GM21360 (cell line): ENCODE measurements around the gene FAIM2.
"Not testable (repeated sequence)": the region's sequence is repeated elsewhere in the genome, so short reads cannot be mapped to it uniquely, and the experiment has no call there.

Source experiments
- ATAC-seq: cut with Tn5 transposase; IDR thresholded peaks from one replicate; pipeline ENCODE4 v1.9.1; 2021; ENCODE audit warnings: mild to moderate bottlenecking, moderate library complexity; ENCODE audit not compliant: unreplicated experiment

The FAIM2 gene

DNA sequence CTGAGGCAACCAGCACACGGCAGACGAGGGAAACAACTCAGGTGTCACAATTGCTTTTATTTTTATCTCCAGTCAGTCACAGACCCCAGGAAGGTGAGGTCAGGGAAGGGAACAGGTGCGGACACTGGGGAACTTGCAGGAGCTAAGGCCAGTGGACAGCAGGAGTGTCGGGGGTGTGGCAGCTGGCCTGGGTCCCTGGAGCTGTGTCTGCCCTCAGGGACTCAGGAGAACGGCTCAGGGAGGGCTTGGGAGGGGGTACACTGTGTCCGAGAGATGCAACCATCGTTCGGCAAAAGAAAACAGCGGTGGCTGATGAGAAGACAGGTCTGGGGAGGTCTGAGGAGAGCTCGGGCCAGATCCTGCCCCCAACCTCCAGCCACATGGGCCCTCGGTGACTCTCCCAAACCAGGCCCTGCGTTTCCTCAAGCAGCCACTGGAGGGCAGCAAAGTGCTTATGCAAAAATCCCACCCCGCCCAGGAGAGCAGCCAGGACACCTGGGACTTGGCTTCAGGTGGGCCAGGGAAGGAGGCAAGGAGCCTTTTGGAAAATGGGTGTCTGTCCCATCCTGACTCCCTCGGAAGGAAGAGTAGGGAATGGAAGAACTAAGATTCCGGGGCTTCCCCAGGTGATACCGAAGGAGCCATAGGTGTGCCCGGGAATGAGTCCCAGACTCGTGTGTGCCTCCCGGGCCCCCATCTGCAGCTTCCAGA, 36.7 kb downstream of the FAIM2 start:
- no peak for ATAC-seq

DNA sequence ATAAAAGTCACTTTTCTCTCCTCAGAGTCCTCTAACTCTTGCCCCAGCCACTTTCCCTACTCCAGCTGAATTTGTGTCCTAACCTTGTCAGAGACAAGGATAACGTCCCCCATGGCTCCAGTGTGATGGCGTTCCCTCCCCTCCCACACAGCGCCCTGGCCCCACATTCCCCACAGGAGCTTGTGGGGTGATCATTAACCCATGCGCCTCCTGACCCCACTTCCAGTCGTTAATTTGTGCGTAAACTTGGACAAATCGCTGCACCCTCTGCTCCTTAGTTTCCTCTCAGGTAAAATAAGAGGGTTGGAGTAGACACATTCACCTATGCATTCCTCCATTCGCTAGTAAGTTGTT, 37.9 kb downstream of the FAIM2 start:
- ATAC-seq = no peak

DNA sequence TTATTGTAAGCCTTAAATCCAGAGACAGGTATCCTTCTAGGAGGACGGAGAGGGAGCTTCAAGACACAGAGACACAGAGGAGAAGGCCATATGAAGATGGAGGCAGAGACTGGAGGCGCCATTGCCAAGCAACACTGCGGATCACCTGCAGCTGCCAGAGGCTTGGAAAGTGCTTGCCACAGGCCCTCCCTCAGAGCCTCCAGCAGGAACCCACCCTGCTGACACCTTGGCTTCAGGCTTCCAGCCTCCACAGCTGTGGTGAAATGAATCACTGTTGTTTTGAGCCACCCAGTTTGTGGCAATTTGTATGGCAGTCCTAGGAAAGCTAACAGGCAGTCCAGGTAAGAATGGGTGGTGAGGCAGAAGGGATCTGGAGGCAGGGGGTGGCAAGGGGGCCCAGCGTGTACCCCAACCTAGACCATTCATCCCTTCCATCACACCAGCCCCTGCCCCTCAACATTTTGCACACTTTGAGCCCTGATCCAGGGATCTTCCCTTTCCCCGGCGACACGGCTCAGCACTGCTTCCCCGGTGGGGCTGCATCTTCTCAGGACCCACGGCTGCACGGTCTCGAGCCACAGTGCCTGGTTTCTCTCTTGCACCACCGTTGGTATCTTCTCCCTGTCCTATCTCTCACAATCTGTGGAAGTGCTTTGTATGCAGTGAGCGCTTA, 38.5 kb downstream of the FAIM2 start:
- no peak for ATAC-seq

DNA sequence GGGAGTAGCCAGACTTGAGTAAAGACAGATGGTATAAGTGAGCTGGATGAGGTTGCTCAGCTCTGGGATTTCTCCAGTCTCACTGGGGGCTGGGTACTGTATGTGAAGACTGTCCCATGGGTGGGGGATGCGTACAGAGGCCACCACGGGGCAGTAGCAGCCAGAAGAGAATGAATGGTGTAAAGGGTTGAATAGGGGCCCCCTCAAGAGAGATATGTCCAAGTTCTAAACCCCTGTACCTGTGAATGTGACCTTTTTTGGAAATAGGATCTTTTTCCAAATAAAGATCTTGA, 39.0 kb downstream of the FAIM2 start:
- no peak for ATAC-seq

DNA sequence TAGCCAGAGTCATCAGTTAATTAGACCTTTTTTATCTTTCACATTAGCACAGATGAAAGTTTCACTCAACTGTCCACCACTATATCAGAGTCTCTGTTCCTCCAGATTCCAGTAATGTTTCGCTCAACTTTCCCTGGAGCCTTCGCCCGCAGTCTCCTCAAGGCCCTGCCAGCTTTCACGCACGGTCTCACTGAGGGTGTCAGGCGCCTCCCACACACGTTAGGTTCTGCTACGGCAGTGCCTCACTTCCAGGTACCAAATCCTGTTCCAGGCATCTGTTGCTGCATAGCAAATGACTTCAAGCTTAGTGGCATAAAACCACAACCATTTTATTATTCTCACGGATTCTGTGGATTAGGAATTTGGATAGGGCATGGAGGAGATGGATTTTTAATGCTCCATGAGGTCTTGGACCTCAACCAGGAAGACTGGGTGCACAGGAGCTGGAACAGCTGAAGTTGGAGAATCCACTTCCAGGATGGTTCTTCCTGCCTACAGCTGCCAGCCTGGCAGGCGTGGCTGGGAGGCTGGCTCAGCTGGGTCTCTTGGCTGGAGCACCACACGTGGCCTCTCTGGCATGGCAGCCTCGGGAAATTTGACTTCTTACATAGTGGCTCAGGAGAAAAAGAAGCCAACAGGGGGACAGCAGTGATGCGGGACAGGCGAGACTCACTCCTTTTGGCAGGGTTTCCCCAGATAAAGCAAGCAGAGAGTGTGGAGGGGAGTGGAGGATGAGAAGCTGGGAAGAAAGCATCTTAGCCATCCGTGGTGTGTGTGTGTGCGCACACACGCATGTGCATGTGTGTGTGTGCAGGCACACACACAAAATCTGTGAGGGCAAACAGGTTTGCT, 39.5 kb downstream of the FAIM2 start:
- ATAC-seq = no peak

DNA sequence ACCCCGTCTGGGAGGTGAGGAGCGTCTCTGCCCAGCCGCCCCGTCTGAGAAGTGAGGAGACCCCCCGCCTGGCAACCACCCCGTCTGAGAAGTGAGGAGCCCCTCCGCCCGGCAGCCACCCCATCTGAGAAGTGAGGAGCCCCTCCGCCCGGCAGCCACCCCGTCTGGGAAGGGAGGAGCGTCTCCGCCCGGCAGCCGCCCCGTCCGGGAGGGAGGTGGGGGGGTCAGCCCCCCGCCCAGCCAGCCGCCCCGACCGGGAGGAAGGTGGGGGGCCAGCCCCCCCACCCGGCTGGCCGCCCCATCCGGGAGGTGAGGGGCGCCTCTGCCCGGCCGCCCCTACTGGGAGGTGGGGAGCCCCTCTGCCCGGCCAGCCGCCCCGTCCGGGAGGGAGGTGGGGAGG, 42.8 kb downstream of the FAIM2 start:
- not testable (repeated sequence) for ATAC-seq

DNA sequence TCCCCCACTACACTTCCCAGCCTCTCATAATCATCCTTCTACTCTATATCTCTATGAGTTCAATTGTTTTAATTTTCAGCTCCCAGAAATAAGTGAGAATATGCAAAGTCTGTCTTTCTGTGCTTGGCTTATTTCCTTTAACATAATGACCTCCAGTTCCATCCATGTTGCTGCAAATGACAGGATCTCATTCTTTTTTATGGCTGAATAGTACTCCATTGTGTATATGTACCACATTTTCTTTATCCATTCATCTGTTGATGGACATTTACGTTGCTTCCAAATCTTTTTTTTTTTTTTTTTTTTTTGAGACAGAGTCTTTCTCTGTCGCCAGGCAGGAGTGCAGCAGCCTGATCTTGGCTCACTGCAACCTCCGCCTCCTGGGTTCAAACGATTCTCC, 47.8 kb downstream of the FAIM2 start:
- not testable (repeated sequence) for ATAC-seq

DNA sequence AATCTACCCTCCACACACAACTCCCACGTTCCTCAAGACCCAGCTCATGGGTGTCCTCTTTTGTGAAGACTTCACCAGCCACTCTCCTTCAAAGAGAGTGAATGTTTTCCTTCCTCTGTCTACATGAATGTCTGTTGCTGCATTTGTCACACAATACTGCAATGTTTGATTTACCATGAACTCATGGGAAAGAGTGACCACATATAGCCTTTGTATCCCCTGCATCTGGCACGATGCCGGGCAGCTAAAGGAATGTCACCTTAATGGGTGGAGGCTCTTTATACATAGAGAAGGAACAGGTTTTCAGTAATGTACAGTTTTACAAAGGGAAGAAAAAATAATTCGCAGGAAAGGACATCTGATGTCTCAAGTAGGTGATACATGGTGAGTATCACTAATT, 48.7 kb downstream of the FAIM2 start:
- no peak for ATAC-seq

DNA sequence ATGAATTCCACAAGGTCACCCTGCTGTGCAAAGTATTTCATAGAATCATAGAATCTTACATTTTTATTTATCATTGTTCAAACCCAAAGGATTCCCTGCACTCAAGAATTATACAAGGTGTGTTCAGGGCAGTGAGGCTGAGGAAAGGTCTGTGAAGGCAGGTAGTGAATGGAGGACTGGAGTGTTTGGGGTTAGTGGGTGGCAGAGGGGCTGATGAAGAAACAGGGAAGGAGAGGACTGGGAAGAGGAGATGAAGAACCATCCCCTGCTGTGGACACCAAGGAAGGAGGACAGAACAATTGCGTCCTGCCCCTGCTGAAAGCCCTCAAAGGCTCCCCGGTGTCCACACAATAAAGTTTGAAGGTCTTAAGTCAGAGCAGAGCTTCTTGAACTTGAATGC, 50.0 kb downstream of the FAIM2 start:
- ATAC-seq = no peak

DNA sequence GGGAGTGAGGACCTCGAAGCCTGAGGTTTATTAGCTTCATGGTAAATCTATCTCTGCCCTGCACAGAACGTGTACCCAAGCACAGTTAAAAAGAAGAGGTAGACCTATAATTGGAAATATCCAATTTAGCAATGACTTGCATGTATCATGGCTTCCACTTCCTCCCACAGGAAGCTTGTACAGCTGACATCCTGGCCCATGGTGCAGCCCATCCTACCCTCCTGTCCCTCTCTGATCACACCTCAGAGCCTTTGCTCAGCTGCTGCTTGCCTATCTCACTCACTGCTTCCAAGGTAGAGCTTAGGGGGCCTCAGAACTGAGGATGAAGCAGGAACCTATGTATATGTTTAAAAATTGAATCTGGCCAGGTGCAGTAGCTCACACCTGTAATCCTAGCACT, 56.5 kb downstream of the FAIM2 start:
- ATAC-seq = no peak

DNA sequence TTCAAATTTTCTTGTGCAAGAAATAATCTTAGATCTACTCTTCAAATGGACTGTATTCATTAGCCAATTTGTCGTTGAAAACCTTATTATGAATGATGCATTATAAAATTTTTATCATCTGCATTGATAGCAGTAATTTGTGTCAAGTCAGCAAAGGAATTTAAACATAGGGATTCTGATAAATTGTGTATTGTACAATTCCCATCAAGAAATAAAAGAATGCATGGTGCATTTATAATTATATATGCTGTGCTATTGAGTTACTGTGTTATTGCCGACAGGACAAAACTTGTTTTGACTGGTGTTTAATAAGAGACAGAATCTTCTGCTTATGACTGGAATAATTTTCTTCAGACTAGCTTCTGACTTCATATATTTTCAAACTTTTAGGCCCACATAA, 57.7 kb downstream of the FAIM2 start:
- no peak for ATAC-seq

DNA sequence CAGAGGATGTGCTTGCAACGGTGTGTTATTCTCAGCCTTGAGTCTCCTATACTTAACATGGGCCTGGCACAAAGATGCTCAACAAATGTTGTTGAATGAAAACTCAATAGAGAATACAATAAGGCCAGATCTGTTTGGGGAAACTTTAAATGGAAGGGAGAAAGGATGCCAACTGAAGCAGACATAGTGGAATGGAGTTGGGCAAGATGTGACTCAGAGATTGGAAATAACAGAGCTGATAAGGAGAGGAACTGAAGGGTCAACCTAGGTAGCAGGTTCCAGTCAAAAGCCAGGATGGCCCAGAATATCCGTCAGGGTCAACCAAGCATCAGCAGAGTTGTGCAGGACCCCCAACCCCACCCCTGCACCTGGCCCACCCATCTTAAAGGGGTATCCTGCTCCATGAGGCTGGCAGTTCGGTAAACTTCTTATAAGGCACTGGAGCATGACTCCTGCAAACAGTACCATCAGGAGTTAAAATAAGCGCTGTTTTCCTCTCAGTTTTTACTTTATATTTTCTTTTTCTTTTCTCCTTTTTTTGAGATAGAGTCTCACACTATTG, 59.7 kb downstream of the FAIM2 start:
- no peak for ATAC-seq

DNA sequence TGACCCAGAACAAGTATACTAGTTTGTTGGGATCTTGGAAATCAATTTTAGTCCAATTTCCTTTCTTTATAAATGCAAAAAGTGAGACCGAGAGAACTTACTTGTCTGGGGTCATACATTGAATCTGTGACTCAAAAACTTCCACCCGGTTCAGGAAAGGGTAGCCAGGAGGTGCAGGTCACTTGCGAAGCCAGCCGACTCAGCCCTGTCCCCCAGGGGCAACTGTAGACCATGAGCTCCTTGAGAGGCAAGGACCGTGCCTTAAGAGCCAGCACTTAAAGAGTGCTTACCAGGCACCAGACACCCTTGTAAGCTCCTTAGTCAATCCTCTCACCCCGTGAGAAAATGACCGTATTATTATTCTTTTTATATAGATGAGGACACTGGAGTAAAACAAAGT, 60.3 kb downstream of the FAIM2 start:
- no peak for ATAC-seq

DNA sequence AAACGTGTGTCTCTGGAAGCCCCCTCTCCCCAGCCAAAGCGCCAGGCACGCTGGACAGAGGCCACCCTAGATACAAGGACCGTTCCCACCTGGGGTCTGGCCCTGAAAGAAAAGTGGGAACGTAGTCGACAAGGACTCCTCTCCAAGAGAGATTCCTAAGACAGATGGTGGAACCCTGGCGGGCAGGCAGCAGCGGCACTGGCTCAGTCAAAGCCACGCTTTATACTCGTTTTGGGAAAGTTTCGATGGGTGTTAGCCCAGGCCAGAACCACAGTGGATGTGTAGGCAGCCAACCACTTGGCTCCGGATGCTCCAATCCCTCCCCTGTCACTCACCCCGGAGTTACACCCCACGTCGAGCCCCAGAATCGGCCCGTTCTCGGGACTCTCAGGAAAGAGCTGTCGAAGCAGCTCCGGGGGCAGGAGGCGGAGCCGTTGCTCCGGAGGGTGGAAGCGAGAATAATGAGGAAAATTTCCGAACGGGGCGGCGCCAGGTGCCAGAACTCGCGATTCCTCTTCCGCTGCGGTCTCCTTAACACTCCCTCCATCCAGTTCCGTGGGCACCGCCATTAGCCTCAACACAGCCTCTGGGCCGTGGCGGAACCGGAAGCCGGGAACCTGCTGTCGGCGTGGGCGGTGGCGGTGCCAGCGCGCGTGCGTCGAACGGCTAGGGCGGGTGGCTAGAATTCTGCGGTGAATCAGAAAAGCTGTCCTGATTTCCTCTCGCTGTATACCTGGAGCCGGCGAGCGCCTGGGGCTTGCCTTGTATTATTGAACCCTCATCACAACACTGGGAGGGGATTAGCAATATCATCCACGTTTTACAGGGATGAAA, 61.0 kb downstream of the FAIM2 start, which contains the start of gene BCDIN3D:
Gene BCDIN3D (minus strand): TSS at position 588 of the 834 bp plus-strand sequence. CDS start 19 bp downstream, at position 569.
- peak; percentile 78 for ATAC-seq

DNA sequence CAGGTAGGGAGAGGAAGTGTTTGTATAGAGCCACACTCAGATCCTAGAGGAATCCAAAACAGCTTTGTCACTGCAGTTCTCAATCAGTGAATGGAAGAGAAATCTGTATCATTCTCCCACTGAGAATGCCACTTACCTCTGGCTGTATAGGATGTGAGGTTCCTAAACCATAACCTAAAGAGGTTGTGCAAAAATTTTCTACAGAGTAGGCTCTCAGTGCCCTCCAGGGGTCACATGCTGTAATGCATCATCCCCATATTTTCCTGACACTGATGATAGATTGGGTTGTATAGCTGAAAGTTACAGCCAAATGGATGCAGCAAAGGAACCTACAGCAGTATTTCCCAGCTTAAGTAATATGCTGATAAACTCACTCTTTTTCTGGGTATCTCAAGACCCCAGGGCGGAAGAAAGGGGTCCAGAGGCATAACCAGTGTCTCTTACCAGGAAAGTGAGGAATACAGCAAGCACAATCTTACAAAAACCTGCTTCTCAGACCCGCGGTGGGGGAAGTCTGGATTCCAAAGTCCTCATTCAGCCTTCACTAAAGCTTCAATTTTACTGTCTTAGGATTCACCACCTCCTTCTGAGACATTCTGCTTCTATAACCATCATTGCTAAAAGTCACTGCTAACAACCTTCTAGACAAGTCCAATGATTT, 64.6 kb downstream of the FAIM2 start:
- no peak for ATAC-seq

DNA sequence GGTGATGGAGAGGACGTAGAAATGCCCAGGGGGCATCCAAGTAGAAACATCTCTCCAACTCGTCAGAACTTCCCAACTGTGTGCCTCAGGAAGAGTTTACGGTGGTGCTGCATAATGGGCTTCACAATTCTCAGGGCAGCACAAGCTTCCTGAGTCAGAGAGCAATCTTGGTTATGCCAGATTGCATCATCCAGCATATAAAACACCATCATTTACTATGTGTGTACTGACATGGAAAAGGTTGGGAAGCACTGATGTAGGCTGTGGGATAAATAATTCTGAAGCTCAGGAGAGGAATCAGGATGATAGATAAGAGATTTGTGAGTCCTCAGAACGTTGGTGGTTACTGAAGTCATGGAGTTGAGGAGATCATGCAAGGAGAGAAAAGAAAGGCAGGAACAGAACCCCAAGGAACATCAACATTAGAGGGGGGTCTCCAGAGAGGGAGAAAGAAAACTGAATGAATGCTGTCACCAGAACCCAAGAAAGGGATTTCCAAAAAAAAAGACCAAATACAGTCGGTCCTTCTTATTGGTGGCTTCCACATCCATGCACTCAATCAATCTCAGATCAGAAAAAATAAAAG, 70.8 kb downstream of the FAIM2 start:
- no peak for ATAC-seq

DNA sequence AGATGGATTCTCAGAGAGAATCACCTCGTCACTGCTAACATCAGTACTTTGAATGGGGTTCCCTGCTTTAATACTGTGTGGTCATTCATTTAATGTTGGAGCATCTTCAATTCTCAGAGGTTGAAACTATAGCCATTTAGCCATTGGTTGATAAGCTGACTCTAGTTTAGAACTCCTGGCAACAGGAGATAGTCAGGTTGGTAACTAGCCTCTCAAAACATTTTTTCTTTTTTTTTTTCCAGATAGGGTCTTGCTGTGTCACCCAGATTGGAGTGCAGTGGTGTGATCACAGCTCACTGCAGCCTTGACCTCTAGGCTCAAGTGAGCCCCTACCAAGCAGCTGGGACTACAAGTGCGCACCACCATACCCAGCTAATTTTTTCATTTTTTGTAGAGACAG, 72.0 kb downstream of the FAIM2 start:
- no peak for ATAC-seq

DNA sequence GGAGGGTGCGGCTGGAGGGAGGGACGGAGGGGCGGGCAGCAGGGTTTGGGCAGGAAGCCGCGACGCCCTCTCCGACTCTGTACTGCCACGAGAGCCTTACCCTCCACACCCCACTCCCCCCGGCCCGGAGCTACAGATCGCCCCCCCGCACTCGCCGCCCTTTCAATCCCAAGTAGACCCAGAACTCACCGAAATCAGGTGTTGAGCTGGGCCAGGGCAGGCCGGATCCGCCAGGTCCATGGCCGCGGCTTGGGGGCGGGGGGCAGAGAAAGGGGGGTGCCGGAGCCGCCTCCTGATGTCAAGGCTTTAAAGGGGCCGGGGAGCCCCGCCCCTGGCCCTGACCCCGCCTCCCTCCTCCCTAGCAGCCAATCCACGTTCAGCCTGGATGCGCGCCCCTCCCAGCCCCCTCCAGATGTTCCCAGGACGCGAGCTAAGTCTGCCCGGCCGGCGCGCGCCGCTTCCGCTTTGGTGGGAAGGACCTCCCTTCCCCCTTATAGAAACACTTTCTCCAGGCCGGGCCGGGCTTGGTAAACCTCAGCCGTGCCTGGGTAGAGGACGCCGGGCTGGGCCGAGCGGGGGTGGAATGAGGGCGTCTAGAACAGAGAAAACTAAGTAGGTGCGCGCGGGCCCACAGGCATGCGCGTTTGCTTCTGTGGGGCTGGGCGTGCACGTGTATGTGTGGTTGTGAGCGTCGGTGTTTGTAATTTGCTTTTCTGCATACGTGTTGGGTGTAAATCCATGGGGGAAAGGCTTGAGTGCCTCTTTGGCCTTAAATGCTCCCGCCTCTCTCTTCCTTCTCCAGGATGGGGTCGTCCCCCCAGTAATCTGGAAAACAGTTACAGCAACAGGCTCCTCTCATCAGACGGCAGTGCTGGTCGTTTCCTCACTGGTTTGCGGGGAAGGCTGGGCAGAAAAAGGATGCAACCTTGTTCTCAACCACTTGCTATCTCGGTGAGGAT, 75.3 kb downstream of the FAIM2 start, which contains the start of gene NCKAP5L:
Gene NCKAP5L (minus strand): TSS at position 281 of the 959 bp plus-strand sequence. CDS start 24,369 bp downstream, outside the sequence.
- peak; percentile 82 for ATAC-seq
